Measurements from ENCODE around the gene IZUMO1.
"Not testable (repeated sequence)": the region's sequence is repeated elsewhere in the genome, so short reads cannot be mapped to it uniquely, and the experiment has no call there.

IZUMO1 gene

DNA sequence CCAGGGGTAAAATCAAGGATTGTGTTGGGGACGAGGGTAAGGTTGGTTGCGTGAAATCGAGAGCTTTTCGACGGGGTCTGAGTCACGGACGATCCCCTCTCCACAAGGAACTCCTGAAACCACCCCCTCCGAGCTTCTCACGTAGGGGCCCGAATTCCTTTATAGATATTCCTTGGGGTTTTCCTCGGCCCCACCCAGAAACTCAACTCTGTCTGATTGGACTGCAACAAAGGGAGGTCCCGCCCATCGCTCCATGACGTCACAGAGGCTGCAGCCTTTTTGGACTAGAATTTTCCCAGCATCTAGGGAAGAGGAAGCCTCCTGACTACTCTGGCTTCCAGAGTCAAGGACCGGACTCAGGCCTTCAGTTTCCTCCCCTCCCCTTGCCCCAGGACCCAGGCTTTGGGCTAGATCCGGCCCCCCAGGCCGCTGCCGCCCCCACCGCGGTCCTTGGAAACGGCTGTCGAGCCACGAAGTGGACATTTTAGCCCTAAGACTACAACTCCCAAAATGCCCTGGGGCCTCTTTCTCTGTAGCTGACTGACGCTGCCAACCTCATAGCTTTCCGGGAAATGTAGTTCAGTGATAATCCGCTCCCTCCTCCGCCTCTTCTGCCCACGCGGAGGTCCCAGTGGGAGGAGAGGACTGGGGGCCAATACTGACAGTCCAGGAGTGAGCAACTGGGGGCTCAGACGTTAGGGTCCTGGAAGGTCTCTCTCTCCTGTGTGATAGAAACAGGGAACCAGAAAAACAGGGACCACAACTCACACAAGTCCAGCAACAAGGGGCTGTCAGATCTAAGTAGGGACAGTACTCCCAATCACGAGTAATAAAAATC is at the start of gene IZUMO1:
Gene IZUMO1, minus strand, starts transcription at position 172 of the 838 bp plus-strand sequence. CDS start 1,050 bp downstream, outside the sequence.
- DNase-seq = peak; percentile 79

DNA sequence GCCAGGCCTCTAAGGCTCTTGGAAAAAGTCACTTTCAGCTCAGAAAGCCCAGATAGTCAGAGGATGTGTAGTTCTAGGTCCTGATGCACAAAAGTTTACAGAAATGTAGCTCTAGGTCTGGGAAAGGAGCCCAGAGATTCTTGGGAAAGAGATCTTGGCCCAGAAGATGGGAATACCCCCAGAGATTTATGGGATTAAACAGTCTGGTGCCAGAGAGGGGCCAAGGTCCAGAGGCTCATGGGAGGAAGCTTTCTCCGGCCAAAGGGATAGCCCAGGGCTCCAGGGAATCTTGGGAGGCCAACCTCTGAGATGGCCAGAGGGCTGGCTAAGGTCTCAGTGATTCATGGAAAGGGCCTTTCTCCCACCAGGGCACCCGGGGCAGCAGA is 49.0 kb upstream of the IZUMO1 start:
- DNase-seq = no peak

DNA sequence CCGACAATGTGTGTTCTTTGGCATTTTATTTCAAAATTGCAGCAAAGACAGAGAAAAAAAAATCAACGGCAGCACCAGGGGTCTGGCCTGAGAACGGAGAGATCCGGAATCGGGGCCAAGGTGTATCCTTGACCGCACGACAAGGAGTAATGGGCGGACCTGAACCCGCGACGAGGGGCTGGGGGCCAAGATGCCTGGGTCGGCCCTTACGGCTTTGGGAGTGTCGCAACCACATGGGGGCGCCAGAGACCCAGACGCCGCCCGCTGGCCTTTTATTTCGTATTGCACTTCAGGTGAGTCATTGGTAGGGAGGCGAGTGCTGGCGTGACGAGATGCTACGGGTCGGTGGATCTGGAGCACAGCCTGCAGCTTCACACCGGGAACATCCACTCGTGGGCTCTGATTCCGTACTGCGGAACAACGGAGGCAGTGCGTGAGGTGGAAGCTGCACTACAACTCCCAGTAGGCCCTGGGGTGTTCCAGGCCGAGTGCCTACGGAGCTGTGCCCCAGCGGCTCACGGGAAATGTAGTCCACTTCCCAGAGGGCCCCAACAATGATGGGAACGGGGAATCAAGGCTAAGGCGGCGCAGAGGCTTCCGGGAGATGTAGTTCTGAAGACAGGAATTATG is 48.5 kb upstream of the IZUMO1 start:
- DNase-seq = peak; percentile 90

DNA sequence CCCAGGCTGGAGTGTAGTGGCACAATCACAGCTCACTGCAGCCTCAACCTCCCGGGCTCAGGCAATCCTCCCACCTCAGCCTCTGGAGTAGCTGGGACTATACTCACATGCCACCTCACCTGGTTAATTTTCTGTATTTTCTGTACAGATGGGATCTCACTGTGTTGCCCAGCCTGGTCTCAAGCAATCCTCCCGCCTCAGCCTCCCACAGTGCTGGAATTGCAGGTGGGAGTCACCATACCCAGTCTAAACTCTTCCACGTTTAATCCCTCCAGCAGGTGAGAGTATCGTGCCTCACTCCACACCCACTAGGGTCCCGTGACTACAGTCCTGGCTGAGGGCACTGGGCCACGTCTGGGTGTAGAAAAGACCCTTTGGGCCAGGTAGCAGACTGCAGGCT is 47.6 kb upstream of the IZUMO1 start:
- DNase-seq = no peak

DNA sequence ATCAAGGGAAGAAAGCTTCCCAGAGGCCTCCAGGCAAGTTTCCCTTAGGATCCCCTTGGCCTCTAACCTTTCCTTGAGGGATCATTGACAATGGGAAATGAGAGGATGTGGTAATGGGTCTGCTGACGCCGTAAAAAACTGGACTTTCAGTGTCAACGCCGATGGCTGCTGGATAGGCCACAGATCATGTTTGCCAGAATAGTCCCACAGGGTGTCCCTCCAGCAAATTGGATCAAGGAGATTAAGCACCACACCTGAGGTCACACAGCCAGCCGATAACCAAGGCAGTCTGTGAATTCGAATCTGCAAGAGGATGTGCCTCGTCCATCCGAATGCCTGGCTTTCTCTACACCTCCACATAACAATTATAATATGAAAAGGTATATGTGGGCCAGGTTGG is 46.6 kb upstream of the IZUMO1 start:
- no peak for DNase-seq

DNA sequence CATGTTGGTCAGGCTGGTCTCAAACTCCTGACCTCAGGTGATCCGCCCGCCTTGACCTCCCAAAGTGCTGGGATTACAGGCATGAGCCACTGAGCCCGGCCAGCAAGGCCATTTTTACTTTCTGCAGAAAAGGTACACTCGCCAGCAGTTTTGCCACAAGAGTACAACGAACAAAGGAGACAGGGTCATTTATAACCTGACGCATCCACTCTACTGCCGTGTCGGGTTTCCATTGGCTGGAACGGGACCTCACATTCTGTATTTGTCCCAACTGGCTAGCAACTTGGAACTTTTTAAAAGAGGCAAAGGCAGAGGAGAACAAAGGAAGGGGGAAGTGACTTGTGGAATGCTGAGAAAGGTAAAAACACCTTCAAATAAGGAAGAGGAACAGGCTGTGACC is 40.6 kb upstream of the IZUMO1 start:
- DNase-seq = not testable (repeated sequence)

DNA sequence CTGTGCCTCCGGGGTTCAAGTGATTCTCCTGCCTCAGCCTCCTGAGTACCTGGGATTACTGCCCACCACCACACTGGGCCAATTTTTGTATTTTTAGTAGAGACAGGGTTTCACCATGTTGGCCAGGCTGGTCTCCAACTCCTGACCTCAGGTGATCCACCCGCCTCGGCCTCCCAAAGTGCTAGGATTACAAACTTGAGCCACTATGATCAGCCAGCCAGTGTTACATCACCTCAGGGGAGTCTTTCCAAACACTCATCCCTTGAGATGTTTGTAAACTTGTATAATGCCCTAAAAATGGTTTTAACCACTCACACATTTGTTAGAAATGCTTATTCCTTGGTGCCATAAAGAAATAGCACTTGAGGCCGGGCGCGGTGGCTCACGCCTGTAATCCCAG is 39.7 kb upstream of the IZUMO1 start:
- not testable (repeated sequence) for DNase-seq

DNA sequence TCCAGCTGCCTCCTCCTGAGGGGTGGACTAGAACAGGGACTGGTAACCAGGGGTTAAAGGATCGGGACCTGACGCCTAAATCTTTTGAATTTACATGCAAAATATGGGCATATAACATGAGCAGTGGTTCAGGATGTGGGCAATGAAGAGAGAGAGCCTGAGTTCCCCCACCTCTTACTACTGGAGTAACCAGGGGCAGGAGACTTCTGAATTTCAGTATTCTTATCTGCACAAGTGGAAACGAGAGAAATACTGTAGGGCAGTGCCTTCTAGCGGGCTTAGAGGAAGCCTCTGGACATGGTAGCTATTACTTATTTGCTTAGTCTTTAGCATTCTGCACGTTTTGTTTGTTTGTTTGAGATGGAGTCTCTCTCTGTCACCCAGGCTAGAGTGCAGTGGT is 37.8 kb upstream of the IZUMO1 start:
- no peak for DNase-seq

DNA sequence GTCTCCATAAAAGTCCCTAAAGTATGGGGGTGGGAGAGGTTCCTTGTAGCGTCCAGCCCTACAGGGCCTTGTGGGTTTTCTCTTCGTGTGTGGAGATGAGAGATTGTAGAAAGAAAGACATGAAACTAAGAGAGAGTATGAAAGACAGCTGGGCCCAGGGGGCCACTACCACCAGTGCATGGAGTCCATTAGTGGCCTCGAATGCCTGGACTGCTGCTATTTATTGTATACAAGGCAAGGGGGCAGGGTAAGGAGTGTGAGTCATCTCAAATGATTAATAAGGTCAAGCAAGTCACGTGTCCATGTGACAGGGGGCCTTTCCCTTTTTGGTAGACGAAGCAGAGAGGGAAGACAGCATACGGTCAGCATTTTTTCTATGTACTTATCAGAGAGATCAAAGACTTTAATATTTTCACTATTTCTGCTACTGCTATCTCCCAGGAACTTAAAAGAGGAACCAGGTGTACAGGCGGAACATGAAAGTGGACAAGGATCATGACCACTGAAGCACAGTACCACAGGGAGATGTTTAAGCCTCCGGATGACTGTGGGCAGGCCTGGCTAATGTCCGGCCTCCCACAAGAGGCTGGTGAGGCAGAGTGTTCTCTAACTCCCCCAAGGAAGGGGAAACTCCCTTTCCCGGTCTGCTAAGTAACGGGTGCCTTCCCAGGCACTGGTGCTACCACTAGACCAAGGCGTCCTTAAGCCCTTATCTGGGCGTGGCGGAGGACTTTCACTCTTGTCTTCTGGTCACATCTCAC is 34.1 kb upstream of the IZUMO1 start:
- DNase-seq = no peak

DNA sequence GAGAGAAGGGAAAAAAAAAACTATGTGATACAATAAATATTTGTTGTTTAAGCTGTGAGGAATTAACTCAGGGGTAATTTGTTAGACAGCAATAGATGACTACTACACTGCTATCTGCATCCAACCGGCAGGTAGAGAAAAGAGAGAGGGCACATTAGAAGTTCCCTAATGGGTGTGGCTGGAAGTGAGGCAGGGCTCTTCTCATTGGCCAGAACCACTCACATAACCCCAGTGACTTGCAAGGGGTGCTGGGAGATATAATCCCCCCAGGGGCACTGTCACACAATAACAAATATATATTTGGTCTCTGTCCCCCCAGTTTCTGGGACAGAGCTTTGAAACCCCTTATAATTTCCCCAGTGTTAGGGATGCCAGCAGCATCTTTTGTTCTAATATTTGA is 32.9 kb upstream of the IZUMO1 start:
- no peak for DNase-seq

DNA sequence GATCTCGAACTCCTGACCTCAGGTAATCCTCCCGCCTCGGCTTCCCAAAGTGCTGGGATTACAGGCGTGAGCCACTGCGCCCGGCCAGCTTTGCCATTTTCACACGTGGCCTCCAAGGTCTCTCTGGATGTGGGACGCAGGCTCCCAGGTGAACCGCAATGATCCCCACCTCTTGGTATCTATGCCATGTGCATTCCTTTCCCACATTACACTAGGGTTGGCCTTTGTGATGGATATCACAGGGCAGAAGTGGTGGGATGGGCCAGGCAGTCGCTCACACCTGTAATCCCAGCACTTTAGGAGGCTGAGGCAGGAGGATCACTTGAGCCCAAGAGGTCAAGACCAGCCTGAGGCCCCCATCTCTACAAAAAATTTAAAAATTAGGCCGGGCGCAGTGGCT is 31.0 kb upstream of the IZUMO1 start:
- DNase-seq = no peak

DNA sequence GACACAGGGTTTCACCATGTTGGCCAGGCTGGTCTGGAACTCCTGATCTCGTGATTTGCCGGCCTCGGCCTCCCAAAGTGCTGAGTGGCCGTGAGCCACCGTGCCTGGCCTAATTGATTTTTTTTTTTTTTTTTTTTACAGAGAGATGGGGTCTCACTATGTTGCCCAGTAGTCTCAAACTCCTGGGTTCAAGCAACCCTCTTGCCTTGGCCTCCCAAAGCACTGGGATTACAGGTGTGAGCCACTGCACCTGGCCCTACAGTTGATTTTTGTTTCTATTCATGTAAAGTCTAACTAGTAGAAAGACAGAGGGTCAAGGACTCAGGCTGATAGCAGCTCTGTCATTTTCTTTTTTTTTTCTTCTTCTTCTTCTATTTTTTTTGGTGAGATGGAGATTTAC is 30.4 kb upstream of the IZUMO1 start:
- DNase-seq = no peak

DNA sequence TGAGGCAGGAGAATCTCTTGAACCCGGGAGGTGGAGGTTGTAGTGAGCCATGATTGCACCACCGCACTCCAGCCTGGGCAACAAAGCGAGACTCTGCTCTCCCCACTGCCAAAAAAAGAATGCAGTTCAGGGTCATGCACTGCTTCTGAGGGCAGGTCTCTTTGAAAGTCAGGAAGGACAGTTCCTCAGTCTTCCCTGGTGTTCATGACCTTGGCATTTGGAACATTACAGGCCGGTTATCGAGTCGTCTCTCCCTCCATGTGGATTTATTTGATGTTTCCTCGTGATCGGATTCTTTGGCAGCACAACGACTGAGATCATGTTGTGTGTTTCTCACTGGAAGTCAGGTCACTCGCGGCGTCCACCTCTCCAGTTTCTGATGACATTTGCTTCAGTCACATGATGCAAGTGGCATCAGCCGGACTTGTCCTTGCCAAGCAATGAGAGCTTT is 25.8 kb upstream of the IZUMO1 start:
- no peak for DNase-seq

DNA sequence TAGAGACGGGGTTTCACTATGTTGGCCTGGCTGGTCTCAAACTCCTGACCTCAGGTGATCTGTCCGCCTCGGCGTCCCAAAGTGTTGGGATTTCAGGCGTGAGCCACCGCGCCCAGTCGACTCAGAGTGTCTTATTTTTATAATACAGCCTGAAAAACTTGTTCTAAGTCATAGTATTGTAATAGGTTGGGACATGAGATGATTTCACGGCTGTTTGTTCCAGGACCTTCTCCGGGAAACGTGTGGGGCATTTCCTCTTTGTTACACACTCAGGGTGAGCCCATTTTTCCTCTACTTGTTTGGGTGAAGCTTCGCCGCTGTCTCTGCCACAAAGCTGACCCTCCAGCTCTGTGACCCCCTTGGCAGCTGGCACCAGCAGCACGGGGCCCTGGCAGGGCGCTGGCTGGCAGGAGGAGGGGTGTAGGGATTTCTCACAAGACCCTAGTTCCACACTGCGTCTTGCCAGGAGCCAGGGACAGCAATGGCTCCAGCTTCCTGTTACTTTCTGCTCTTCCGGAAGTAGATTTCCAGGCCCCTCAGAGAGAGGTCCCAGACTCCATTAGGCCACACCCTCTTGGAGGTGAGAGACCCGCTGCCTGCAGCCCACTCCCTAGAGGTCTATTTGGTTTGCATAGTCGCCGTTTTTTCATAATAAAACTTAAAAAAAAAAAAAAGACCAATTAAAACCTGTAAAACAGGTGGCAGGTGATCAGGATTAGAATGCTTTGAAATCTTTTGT is 24.2 kb upstream of the IZUMO1 start:
- no peak for DNase-seq

DNA sequence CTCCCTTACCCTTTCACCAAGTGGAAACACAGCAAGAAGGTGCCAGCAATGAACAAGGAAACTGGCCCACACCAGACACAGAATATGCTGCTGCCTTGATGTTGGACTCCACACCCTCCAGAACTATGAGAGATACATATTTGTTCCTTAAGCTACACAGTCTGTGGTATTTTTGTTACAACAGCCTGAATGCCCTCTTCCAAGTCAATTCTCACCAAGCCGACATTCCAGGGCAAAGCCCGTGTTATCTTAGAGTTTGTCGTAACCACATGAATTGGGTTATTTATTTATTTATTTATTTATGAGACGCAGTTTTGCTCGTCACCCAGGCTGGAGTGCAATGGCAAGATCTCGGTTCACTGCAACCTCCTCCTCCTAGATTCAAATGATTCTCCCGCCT is 23.6 kb upstream of the IZUMO1 start:
- no peak for DNase-seq

DNA sequence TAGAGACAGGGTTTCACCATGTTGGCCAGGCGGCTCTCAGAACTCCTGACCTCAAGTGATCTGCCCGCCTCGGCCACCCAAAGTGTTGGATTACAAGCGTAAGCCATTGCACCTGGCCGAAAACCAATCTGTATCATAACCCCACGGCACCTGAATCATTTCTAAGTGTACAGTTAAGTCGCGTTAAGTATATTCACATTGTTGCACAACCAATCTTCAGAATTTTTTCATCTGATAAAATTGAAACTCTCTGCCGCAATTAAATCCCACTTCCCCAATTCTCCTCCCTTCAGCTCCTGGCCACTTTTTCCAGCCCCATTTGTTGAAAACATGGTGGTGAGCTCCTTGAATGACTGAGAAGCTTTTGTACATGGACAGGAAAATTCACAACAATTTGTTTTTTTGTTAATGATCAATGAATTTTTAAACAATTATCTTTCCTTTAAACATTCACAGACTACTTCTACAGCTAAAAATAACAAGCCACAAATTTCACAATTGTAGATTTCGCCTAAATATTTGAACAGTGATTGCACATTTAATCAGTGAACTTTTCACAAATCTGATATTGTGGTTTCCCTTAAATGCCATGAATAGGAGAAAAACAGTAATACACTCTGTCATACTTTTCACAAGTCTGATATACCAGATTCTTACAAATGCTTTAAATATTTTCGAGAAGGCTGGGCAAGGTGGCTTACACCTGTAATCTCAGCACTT is 22.4 kb upstream of the IZUMO1 start:
- no peak for DNase-seq

DNA sequence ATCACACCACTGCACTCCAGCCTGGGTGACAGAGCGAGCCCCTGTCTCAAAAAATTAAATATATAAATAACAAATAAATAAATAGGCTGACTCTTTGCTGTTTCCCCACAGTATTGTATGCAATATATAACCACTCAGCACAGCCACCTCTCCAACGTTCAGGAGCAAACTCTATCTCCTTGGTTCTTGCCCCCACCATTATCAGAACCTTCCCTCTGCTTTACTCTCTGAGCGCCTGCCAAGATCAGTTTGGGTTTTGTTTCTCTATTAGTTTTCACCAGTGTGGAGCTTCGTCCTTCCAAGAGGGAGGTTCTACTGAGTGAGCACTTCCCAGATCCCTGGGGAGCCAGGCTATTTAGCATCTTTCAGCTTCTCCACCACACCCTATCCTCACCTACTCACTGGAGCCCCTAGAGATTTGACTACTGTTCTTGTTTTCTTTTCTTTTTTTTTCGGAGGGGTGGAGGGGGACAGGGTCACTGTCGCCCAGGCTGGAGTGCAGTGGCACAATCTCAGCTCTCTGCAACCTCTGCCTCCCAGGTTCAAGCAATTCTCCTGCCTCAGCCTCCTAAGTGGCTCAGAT is 21.6 kb upstream of the IZUMO1 start:
- not testable (repeated sequence) for DNase-seq

DNA sequence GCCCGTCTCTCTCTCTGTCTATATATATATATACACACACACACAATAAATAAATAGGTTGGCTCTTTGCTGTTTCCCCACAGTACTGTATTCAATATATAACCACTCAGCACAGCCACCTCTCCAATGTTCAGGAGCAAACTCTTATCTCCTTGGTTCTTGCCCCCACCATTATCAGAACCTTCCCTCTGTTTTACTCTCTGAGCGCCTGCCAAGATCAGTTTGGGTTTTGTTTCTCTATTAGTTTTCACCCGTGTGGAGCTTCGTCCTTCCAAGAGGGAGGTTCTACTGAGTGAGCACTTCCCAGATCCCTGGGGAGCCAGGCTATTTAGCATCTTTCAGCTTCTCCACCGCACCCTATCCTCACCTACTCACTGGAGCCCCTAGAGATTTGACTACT is 19.1 kb upstream of the IZUMO1 start:
- DNase-seq = not testable (repeated sequence)

DNA sequence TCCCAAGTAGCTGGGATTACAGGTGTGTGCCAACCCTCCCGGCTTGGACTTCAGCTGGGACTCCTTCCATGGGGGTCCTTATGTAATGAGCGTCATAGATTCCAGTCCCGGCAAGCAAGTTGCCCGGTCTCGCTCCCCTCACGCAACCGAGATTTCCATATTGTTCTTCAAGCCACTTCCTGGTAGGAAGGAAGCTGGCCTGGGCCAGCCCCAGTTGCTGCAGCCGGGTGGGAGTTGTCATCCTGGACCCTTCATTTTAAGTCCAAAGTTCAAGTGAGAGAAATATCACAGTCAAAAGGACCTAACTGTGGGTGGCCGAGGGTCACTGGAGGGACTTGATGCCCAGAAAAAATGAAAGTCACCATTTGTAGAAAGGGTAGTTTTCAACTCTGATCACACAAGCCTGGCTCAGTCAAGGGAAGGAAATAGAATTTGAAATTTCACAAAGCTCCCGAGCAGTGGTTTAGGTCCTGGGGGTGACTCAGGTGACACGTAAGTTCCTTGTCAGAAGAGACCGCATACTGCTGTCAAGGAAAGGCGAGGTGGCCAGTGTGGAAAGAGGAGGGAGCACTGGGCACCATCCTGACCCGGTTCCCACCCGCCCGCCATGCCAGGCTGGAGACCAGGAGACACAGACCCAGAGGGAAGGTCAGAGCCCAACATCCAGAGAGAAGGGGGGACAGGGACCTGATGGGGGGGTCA is 13.9 kb upstream of the IZUMO1 start:
- DNase-seq = no peak

DNA sequence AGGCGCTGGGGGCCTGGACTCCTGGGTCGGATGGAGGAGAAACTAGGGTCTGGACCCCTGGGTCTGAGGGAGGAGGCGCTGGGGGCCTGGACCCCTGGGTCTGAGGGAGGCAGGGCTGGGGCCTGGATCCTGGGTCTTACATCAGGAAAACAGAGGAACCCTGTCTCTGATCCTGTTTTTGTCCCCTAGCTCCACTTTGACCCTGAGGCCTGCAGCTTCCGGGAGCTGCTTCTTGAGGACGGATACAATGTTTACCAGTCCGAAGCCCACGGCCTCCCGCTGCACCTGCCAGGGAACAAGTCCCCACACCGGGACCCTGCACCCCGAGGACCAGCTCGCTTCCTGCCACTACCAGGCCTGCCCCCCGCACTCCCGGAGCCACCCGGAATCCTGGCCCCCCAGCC is 11.0 kb upstream of the IZUMO1 start:
- DNase-seq = no peak

DNA sequence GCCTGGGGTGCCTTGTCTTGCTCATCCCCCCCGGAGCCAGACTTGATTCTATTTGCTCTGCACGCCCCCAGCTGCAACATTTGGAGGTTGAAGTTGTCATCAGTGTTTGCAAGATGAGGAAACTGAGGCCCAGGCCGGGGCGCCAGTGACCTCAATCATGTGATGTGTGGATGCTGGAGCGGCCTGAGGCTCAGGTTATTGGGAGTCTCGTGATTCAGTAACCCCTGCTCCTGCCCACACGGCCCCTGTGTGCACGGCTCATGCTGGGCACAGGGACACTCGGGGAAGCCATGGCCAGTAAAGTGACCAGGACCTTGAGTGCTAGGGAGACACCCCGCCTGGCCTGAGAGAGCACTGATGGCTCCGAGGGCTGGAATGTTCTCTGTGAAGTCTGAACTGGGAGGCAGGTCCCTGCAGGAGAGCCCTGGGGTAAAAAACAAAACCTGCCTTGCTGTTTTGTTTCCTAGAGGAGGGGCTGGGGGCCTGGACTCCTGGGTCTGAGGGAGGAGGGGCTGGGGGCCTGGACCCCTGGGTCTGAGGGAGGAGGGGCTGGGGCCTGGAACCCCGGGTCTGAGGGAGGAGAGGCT is 10.5 kb upstream of the IZUMO1 start:
- no peak for DNase-seq
